CD14-positive monocyte (primary cell): ENCODE data around the gene PSORS1C1. TPM values are rescaled to one million over a fixed set of nuclear protein-coding genes. Genes with fewer than 3 reads are reported as not detected.
A peak's percentile ranks its signal among the peaks of the same experiment; 100 is the strongest.
"Not testable (repeated sequence)": the region's sequence is repeated elsewhere in the genome, so short reads cannot be mapped to it uniquely, and the experiment has no call there.

Experiments used
- DNase-seq, 3 donors: peaks; one replicate each; pipeline ENCODE4 v3.0.0-alpha.2; 2011 to 2022
- H2AFZ ChIP-seq: 2 replicates; pipeline ENCODE4 v1.6.0; 2012; ENCODE audit warnings: mild to moderate bottlenecking, low read depth, low read length, inconsistent platforms; ENCODE audit not compliant: insufficient read depth, poor library complexity, severe bottlenecking
- H3K27ac ChIP-seq, 2 donors: 1 replicate in 1 of 2; 2 replicates in 1 of 2; pipeline ENCODE4 v1.5.1; 2012 to 2013; ENCODE audit warnings: low read length in 2 of 2, control low read depth in 1 of 2, inconsistent platforms in 1 of 2, low read depth in 1 of 2, mild to moderate bottlenecking in 1 of 2
- H3K27me3 ChIP-seq, 2 donors: one replicate each; pipeline versions ENCODE4 v1.6.0 to v1.6.1; 2011 to 2013; ENCODE audit warnings: low read length in 2 of 2; ENCODE audit not compliant: control insufficient read depth in 2 of 2, insufficient read depth in 2 of 2
- H3K36me3 ChIP-seq, 2 donors: replicated peaks in 1 of 2; 1 replicate in 1 of 2; 2 replicates in 1 of 2; pipeline versions ENCODE4 v1.5.1 to v1.6.1; 2012 to 2013; ENCODE audit warnings: low read length in 2 of 2, control low read depth in 1 of 2, inconsistent platforms in 1 of 2, mild to moderate bottlenecking in 1 of 2; ENCODE audit not compliant: insufficient read depth in 2 of 2, control insufficient read depth in 1 of 2
- H3K4me1 ChIP-seq, 2 donors: 1 replicate in 1 of 2; 2 replicates in 1 of 2; pipeline versions ENCODE4 v1.5.1 to v1.6.1; 2012 to 2013; ENCODE audit warnings: low read length in 2 of 2, control low read depth in 1 of 2, inconsistent platforms in 1 of 2, mild to moderate bottlenecking in 1 of 2, moderate library complexity in 1 of 2; ENCODE audit not compliant: insufficient read depth in 2 of 2, control insufficient read depth in 1 of 2
- H3K4me2 ChIP-seq: replicated peaks from 2 replicates; pipeline ENCODE3; 2012; ENCODE audit warnings: low read length, moderate library complexity, mild to moderate bottlenecking; ENCODE audit not compliant: poor library complexity, severe bottlenecking; ENCODE audit errors: extremely low read depth
- H3K4me3 ChIP-seq, 3 experiments: fragments of 200-600 bp in 1 of 3; sonication (generic) in 1 of 3; replicated peaks in 1 of 3; 1 replicate in 2 of 3; 2 replicates in 1 of 3; pipeline ENCODE4 v1.5.1; 2011 to 2013; ENCODE audit warnings: low read length in 3 of 3, mild to moderate bottlenecking in 3 of 3, control low read depth in 2 of 3, low read depth in 2 of 3, inconsistent platforms in 1 of 3, moderate library complexity in 1 of 3
- H3K79me2 ChIP-seq: 2 replicates; pipeline ENCODE4 v1.6.0; 2012; ENCODE audit warnings: mild to moderate bottlenecking, control low read depth, inconsistent platforms, low read length, moderate library complexity; ENCODE audit not compliant: insufficient read depth
- H3K9ac ChIP-seq: 2 replicates; pipeline ENCODE4 v1.6.0; 2017; ENCODE audit warnings: low read length, mild to moderate bottlenecking; ENCODE audit not compliant: insufficient read depth, poor library complexity, severe bottlenecking
- H3K9me3 ChIP-seq, 2 donors: replicated peaks in 1 of 2; 1 replicate in 1 of 2; 2 replicates in 1 of 2; pipeline versions ENCODE4 v1.5.1 to v1.6.1; 2012 to 2013; ENCODE audit warnings: low read length in 2 of 2, control low read depth in 1 of 2; ENCODE audit not compliant: control insufficient read depth in 1 of 2, insufficient read depth in 1 of 2
- H4K20me1 ChIP-seq: 2 replicates; pipeline ENCODE4 v1.6.0; 2012; ENCODE audit warnings: mild to moderate bottlenecking, low read length, control low read depth, moderate library complexity; ENCODE audit not compliant: insufficient read depth
- H3K27ac Mint-ChIP-seq, 7 donors: one replicate each; pipeline ENCODE4 v1.8.0; 2020; ENCODE audit warnings: mild to moderate bottlenecking in 7 of 7, mixed read lengths in 7 of 7, moderate library complexity in 6 of 7, inconsistent platforms in 2 of 7
- H3K27me3 Mint-ChIP-seq, 3 donors: one replicate each; pipeline ENCODE4 v1.8.0; 2021 to 2022; ENCODE audit warnings: low read depth in 3 of 3, mild to moderate bottlenecking in 3 of 3, mixed read lengths in 3 of 3, moderate library complexity in 3 of 3, inconsistent platforms in 1 of 3
- H3K36me3 Mint-ChIP-seq, 2 donors: one replicate each; pipeline ENCODE4 v1.8.0; 2020; ENCODE audit warnings: mixed read lengths in 2 of 2, inconsistent platforms in 1 of 2, mild to moderate bottlenecking in 1 of 2
- H3K4me1 Mint-ChIP-seq: one replicate; pipeline ENCODE4 v1.8.0; 2020; ENCODE audit warnings: mild to moderate bottlenecking, mixed read lengths
- H3K4me3 Mint-ChIP-seq, 2 donors: one replicate each; pipeline ENCODE4 v1.8.0; 2020; ENCODE audit warnings: mild to moderate bottlenecking in 2 of 2, mixed read lengths in 2 of 2, moderate library complexity in 1 of 2
- H3K9me3 Mint-ChIP-seq, 7 donors: one replicate each; pipeline ENCODE4 v1.8.0; 2020 to 2022; ENCODE audit warnings: mixed read lengths in 7 of 7, mild to moderate bottlenecking in 6 of 7, moderate library complexity in 6 of 7, inconsistent platforms in 2 of 7
- WGBS: methylation state at CpG from one replicate; pipeline ENCODE4 v1.1.5; 2013; ENCODE audit warnings: missing lambda C conversion rate; ENCODE audit not compliant: insufficient coverage; 5-methylcytosine and 5-hydroxymethylcytosine counted together
- intact Hi-C, 2 donors: fragments of 100-400 bp; cut with micrococcal nuclease; formaldehyde crosslinking; loops; one replicate each; pipeline versions ENCODE4 v1.15.0 to v1.15.1; 2023
- polyA plus RNA-seq, 3 donors: library from polyadenylated mRNA; depleted of rRNA in 1 of 3; unstranded in 2 of 3; stranded (reverse) in 1 of 3; fragments of 300-500 nt in 2 of 3; fragments of >200 nt in 1 of 3; fragmentation: Illumina TruSeq in 2 of 3; gene quantifications; 1 replicate in 2 of 3; 2 replicates in 1 of 3; pipeline ENCODE4 v1.2.3, GENCODE V29; 2012 to 2021
- TF ChIP-seq, protein P1 (sequence below): fragments of 200-600 bp; IDR thresholded peaks from one replicate; pipeline ENCODE4 v1.8.0; 2022; ENCODE audit warnings: antibody characterized with exemption, mild to moderate bottlenecking

The PSORS1C1 gene
- polyA plus RNA-seq, 3 donors, result not detected

- DNase-seq, result no peak
- H3K27ac Mint-ChIP-seq, result no peak overlapping the region
- Histone ChIP-seq H3K4me3 (no peak overlapping the region), H3K9me3 (no peaks in the 10 kb centered on the region), H3K27me3 (no peaks in the 10 kb centered on the region), H3K4me1 (no peaks in the 10 kb centered on the region), H3K27ac (no peak overlapping the region), H3K36me3 (no peaks in the 10 kb centered on the region), H4K20me1 (no peaks in the 10 kb centered on the region), H3K9ac (no peak overlapping the region), H3K79me2 (no peaks in the 10 kb centered on the region), H2AFZ (no peak overlapping the region), H3K4me2 (no peak overlapping the region)
- WGBS, result 95% methylated on average over 2 of the region's 3 CpGs
- H3K4me3 Mint-ChIP-seq, result no peak overlapping the region
- peaks cover 0 to 1% (median 0%) of the 10 kb centered on the region in 3 donors for H3K27me3 Mint-ChIP-seq
- intact Hi-C loops, result no loop called here
- H3K36me3 Mint-ChIP-seq, result peaks cover 1 to 2% of the 10 kb centered on the region in 2 donors
- peaks cover 1% of the 10 kb centered on the region for H3K4me1 Mint-ChIP-seq
- TF ChIP-seq, protein P1, sequence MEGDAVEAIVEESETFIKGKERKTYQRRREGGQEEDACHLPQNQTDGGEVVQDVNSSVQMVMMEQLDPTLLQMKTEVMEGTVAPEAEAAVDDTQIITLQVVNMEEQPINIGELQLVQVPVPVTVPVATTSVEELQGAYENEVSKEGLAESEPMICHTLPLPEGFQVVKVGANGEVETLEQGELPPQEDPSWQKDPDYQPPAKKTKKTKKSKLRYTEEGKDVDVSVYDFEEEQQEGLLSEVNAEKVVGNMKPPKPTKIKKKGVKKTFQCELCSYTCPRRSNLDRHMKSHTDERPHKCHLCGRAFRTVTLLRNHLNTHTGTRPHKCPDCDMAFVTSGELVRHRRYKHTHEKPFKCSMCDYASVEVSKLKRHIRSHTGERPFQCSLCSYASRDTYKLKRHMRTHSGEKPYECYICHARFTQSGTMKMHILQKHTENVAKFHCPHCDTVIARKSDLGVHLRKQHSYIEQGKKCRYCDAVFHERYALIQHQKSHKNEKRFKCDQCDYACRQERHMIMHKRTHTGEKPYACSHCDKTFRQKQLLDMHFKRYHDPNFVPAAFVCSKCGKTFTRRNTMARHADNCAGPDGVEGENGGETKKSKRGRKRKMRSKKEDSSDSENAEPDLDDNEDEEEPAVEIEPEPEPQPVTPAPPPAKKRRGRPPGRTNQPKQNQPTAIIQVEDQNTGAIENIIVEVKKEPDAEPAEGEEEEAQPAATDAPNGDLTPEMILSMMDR, result no peak
- no peaks in the 10 kb centered on the region for H3K9me3 Mint-ChIP-seq
Measured at GRCh38 chr6:31168606-31169005, 54.0 kb downstream of the PSORS1C1 start.

DNA sequence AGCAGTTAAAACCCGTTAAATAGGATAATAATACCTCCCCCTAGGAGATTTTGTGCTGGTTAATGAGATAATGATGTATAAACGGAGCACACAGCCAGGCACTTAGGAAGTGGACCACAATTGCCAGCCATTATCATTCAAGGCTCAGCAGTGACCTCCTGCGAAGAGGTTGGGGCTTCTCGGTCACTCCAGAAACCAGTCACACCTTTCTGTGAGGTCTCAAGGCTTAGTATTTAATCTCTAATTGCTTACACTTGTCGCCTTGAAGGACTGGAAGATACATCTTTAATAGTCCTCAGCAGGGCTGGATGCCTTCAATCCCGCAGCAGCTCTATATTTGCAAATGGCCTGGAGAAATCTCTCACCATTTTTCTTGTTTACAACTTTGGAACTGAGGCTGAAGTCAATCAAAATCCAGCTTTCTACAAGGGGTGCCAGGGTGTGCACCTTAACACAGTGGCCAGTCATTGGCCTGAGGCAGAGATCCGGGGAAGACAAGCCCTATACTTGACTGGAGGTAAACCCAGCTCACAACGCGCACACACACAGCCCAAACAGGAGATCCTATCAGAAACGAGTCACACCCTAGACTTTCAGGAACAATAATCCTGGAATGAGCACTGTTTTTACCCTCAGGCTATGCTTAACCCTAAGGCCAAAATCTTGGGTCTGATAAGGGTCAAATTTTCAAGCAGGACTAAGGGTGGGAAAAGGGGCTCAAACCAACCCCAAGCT lies 54.7 kb downstream of the PSORS1C1 start:
- peaks cover 1% of the 10 kb centered on the region for H3K4me1 Mint-ChIP-seq
- Histone ChIP-seq H3K4me1 (no peaks in the 10 kb centered on the region), H4K20me1 (no peaks in the 10 kb centered on the region), H3K79me2 (no peaks in the 10 kb centered on the region), H3K9ac (no peak overlapping the region), H3K36me3 (no peaks in the 10 kb centered on the region), H3K9me3 (no peaks in the 10 kb centered on the region), H3K4me3 (no peak overlapping the region), H3K27me3 (no peaks in the 10 kb centered on the region), H3K27ac (no peak overlapping the region), H2AFZ (no peak overlapping the region), H3K4me2 (no peak overlapping the region)
- peaks cover 1 to 2% of the 10 kb centered on the region in 2 donors for H3K36me3 Mint-ChIP-seq
- 95% methylated on average over 8 of the region's 10 CpGs for WGBS
- no peak overlapping the region for H3K4me3 Mint-ChIP-seq
- DNase-seq, result no peak
- intact Hi-C loops, result no loop called here
- H3K27me3 Mint-ChIP-seq, result peaks cover 0 to 1% (median 0%) of the 10 kb centered on the region in 3 donors
- H3K9me3 Mint-ChIP-seq, result no peaks in the 10 kb centered on the region
- peak overlapping the region in 1 of 7 donors; percentile 16 for H3K27ac Mint-ChIP-seq
- TF ChIP-seq, protein P1, result no peak

DNA sequence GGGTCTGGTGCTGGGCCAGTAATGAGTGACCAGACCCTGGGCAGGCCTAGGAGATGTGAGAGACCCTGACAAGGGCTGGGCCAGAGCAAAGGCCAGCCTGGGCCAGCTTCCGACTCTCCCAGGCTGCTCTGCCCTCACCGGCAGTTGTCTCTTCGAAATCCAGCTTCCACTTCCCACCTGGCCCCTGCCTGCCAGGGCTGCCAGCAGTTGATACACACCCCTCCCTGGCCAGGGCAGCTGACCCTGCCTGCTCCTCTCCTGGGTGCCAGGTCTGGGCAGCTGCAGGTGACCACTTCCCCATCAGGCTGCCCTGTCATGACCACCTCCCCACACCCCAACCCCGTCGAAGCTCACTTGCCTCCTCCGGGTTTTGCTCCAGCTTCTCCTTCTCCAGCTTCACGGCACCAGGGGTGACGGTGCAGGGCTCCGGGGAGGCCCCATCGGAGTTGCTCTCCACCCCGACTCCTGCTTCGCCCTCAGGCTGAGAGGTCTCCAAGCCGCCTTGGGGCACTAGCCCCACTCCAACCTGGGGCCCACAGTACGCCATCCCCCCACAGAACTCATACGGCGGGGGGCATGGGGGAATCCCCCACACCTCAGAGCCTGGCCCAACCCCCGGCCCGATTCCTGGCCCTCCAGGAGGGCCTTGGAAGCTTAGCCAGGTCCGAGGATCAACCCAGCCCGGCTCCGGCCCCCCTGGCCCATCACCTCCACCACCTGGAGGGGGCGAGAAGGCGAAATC lies 55.4 kb downstream of the PSORS1C1 start:
- H3K4me1 Mint-ChIP-seq, H3K4me1 ChIP-seq, H3K79me2 ChIP-seq, H3K27ac Mint-ChIP-seq, H3K4me3 Mint-ChIP-seq, H3K4me2 ChIP-seq, H3K9ac ChIP-seq, H2AFZ ChIP-seq, H3K9me3 Mint-ChIP-seq, H3K27me3 ChIP-seq, H3K27ac ChIP-seq, H3K36me3 Mint-ChIP-seq, DNase-seq, H3K27me3 Mint-ChIP-seq, H3K36me3 ChIP-seq, H4K20me1 ChIP-seq, intact Hi-C loops, H3K4me3 ChIP-seq, H3K9me3 ChIP-seq: not testable (repeated sequence)
- 84% methylated on average over 10 of the region's 23 CpGs for WGBS
